ENCODE measurements around the gene PLCB4. TPM values are rescaled to one million over a fixed set of nuclear protein-coding genes. Genes with fewer than 3 reads are reported as not detected.

The PLCB4 gene
- 0.70 TPM for polyA plus RNA-seq (2012; ENCODE audit: insufficient read length, low read depth)

DNA sequence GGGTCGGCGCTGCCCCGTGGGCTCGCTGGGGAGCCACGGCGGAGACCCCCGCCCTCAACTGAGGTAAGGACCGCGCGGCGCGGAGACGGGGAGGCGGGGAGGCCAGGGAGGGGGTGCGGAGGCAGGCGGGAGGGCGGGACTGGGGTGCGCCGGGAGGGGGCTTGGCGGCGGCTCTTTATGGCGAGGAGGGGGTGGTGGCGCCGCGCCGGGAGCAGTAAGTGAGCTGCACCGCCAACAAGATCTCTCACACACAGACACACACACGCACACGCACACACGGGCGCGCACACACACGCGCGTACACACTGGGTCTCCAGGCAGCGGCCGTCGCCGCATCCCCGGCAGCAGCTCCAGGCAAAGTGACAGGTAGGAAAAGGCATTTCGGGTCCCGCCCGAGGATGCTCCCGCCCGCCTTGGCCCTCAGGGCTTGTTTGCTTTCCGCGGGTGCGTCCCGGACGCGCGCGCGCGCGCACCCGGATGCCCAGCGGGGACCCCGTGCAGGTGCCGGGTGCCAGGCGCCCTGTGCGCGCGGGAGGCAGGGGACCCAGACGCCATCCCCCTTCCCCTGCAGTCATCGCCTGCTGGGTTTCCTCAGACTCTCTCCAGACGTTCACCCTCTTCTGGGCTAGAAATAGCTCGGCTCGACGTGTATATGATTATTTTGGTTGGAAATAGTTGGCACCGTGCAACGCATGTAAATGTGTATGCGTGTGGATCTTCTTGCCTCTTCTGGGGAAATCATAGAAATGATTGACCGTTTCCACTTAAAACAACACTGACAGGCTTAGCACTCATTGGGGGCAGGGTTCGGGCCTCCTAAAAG is at the start of gene PLCB4:
TSS of gene PLCB4 (plus strand) at position 247 of the 823 bp plus-strand sequence. CDS start 238,728 bp downstream, outside the sequence.
- TF ChIP-seq TAF1 (IDR thresholded peaks at IDR 0.05; ENCODE audit: borderline replicate concordance, insufficient read depth, low read length) (no peak), SIN3A (IDR thresholded peaks at IDR 0.05; ENCODE audit: borderline replicate concordance, insufficient read depth, low read length) (no peak), POLR2AphosphoS5 (IDR thresholded peaks at IDR 0.05; ENCODE audit: low read depth, low read length) (no peak), FOXP2 (optimal IDR thresholded peaks at IDR 0.05; ENCODE audit: borderline replicate concordance, extremely low read depth, extremely low read length, insufficient read depth) (no peak)

DNA sequence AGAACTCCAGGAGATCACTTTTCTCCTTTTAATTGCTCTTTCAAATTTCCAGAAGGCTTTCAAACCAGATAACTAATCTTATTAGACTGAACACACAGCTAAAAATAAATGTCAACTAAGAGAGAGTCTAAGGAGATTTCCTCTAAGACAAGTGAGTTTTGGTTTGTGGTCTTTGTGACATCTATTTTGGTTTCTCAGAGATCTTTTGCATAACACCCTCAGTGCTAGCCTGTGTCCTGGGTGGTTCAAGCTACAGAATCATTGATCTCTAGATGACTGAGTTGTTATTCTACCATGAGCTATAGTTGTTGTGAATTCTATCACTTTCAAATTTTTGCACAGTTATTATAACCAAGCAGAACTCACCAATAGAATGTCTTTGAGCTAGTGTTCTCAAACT is 49.1 kb upstream of the PLCB4 start:
- TF ChIP-seq TAF1 (IDR thresholded peaks at IDR 0.05; ENCODE audit: borderline replicate concordance, insufficient read depth, low read length), result no peak
- no peak for TF ChIP-seq POLR2AphosphoS5 (IDR thresholded peaks at IDR 0.05; ENCODE audit: low read depth, low read length)
- TF ChIP-seq SIN3A (IDR thresholded peaks at IDR 0.05; ENCODE audit: borderline replicate concordance, insufficient read depth, low read length), result no peak
- TF ChIP-seq, protein P1, sequence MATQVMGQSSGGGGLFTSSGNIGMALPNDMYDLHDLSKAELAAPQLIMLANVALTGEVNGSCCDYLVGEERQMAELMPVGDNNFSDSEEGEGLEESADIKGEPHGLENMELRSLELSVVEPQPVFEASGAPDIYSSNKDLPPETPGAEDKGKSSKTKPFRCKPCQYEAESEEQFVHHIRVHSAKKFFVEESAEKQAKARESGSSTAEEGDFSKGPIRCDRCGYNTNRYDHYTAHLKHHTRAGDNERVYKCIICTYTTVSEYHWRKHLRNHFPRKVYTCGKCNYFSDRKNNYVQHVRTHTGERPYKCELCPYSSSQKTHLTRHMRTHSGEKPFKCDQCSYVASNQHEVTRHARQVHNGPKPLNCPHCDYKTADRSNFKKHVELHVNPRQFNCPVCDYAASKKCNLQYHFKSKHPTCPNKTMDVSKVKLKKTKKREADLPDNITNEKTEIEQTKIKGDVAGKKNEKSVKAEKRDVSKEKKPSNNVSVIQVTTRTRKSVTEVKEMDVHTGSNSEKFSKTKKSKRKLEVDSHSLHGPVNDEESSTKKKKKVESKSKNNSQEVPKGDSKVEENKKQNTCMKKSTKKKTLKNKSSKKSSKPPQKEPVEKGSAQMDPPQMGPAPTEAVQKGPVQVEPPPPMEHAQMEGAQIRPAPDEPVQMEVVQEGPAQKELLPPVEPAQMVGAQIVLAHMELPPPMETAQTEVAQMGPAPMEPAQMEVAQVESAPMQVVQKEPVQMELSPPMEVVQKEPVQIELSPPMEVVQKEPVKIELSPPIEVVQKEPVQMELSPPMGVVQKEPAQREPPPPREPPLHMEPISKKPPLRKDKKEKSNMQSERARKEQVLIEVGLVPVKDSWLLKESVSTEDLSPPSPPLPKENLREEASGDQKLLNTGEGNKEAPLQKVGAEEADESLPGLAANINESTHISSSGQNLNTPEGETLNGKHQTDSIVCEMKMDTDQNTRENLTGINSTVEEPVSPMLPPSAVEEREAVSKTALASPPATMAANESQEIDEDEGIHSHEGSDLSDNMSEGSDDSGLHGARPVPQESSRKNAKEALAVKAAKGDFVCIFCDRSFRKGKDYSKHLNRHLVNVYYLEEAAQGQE (IDR thresholded peaks at IDR 0.05; ENCODE audit: insufficient read depth in 1 of 2, low read depth in 2 of 2, low read length in 2 of 2), result no peak
- TF ChIP-seq FOXP2 (optimal IDR thresholded peaks at IDR 0.05; ENCODE audit: borderline replicate concordance, extremely low read depth, extremely low read length, insufficient read depth), result no peak

DNA sequence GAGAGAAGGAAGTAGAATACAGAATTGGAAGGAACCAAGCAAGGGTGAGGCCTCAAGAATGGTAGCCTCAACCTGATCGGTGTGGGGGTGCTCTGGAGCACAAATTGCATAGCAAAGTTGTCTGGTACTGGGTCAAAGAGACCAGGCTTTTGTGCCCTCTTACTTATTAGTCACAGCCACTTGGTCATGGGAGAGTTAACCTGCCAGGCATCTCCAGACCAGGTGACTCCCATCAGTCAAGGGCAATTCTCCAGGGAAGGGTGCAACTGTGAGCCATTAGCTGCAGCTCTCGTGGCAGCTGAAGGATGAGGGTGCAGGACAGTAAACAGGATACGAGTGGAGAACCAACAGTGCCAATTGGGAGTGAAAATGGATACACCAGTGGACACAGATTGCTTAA is 47.7 kb upstream of the PLCB4 start:
- no peak for TF ChIP-seq TAF1 (IDR thresholded peaks at IDR 0.05; ENCODE audit: borderline replicate concordance, insufficient read depth, low read length)
- TF ChIP-seq, protein P1 (IDR thresholded peaks at IDR 0.05; ENCODE audit: insufficient read depth in 1 of 2, low read depth in 2 of 2, low read length in 2 of 2), result no peak

DNA sequence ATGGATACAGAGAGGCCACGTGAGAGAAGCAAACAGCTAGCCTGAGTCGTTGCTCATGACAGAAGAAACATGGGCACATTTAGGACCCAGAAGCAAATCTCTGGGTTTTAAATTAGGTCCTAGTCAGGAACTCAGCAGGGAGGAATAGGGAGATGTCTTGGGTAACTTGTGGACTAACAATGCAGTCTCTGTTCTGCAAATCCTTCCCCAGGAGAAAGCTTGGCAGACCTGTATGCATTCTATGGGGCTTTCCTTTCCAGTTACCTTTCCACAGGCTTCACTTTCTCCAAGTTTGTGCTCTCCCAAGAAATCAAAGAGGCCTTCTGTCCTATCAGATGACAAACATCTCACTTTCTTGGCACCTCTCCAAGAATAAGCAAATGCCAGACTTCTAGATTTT is 47.2 kb upstream of the PLCB4 start:
- TF ChIP-seq FOXP2 (optimal IDR thresholded peaks at IDR 0.05; ENCODE audit: borderline replicate concordance, extremely low read depth, extremely low read length, insufficient read depth), result no peak
- TF ChIP-seq, protein P1 (IDR thresholded peaks at IDR 0.05; ENCODE audit: insufficient read depth in 1 of 2, low read depth in 2 of 2, low read length in 2 of 2), result no peak
- no peak for TF ChIP-seq POLR2AphosphoS5 (IDR thresholded peaks at IDR 0.05; ENCODE audit: low read depth, low read length)
- no peak for TF ChIP-seq TAF1 (IDR thresholded peaks at IDR 0.05; ENCODE audit: borderline replicate concordance, insufficient read depth, low read length)
- no peak for TF ChIP-seq SIN3A (IDR thresholded peaks at IDR 0.05; ENCODE audit: borderline replicate concordance, insufficient read depth, low read length)

DNA sequence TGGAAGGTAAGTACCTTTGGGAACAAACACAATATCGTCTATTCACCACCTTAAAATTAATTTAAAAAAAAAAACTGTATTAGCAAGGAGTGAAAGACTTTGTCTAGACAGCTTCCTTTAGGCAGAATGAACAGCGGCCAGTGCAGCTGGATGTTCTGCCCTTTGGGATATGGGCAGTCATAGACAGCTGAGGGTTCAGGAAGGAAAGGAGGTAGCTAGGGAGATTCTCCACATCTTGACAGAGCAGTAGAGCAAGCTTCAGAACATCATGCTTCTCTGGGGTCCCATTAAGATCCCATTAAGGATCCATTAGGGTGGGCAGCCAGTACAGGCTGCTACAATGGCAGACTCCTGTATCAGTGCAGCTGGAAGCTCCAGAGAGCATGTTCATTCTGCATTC is 46.5 kb upstream of the PLCB4 start:
- no peak for TF ChIP-seq TAF1 (IDR thresholded peaks at IDR 0.05; ENCODE audit: borderline replicate concordance, insufficient read depth, low read length)
- no peak for TF ChIP-seq SIN3A (IDR thresholded peaks at IDR 0.05; ENCODE audit: borderline replicate concordance, insufficient read depth, low read length)

DNA sequence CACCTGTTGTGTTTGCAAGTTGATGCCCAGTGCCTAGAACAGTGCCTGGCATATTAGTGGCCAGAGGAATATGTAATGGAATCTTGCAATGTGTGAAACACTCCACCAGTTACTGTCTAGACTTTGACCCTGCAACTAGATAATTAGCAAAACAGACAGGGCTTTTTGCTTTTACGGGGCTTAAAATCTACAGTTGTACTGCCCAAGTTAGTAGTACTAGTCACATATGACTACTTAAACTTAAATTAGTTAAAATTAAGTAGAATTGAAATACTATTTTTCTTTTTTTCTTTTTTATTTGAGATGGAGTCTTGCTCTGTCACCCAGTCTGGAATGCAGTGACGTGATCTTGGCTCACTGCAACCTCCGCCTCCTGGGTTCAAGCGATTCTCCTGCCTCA is 44.3 kb upstream of the PLCB4 start:
- no peak for TF ChIP-seq TAF1 (IDR thresholded peaks at IDR 0.05; ENCODE audit: borderline replicate concordance, insufficient read depth, low read length)
- TF ChIP-seq POLR2AphosphoS5 (IDR thresholded peaks at IDR 0.05; ENCODE audit: low read depth, low read length), result no peak
- TF ChIP-seq, protein P1 (IDR thresholded peaks at IDR 0.05; ENCODE audit: insufficient read depth in 1 of 2, low read depth in 2 of 2, low read length in 2 of 2), result no peak

All from PFSK-1 (cell line).